A549 treated with CORT108297 at 1 μM for 4 hours (cell line): ENCODE results near the gene OR52E5. TPM values are rescaled to one million over a fixed set of nuclear protein-coding genes. Genes with fewer than 3 reads are reported as not detected.

Experiments
- total RNA-seq: library from RNA; stranded (reverse); fragments of 200-300 nt; extraction: Qiagen RNA extraction; gene quantifications from 5 replicates; pipeline ENCODE4 v1.2.3, GENCODE V29; 2022

Gene OR52E5
- not detected in 5 replicates for total RNA-seq

GRCh38 chr11:5892908-5893307 lies at the start of gene OR52E5:
TSS of gene OR52E5 (plus strand) at chr11:5893208. CDS start at chr11:5900777, 7,569 bp downstream.

GRCh38 chr11:5857590-5857989 lies 35.4 kb upstream of the OR52E5 start, which contains the start of gene OR52E8:
TSS of gene OR52E8 (minus strand) at chr11:5857690. CDS start at chr11:5857690, 0 bp downstream.

GRCh38 chr11:5880329-5880728 lies 12.7 kb upstream of the OR52E5 start, which contains the start of gene OR52E4:
TSS of gene OR52E4 (plus strand) at chr11:5880629. CDS start at chr11:5884293, 3,664 bp downstream.

GRCh38 chr11:5941951-5942350 lies 48.9 kb downstream of the OR52E5 start, which contains the start of gene OR56A3:
TSS of gene OR56A3 (plus strand) at chr11:5942251. CDS start at chr11:5947347, 5,096 bp downstream.

Other genes with a start within 250 kb of the OR52E5 start
- gene TRIM5, start 208.1 kb upstream of the OR52E5 start, total RNA-seq, result 10.9 to 13.7 TPM (median 12.0 TPM) in 5 replicates
- 0.44 to 1.0 TPM (median 0.81 TPM) in 5 replicates for gene TRIM22, start 203.4 kb upstream of the OR52E5 start, total RNA-seq
- not detected in 5 replicates for gene OR56B1, start 156.8 kb upstream of the OR52E5 start, total RNA-seq
- not detected in 5 replicates for gene OR52N4, start 139.0 kb upstream of the OR52E5 start, total RNA-seq
- not detected in 5 replicates for gene OR52N5, start 109.9 kb upstream of the OR52E5 start, total RNA-seq
- gene OR52N1, start 101.9 kb upstream of the OR52E5 start, total RNA-seq, result not detected in 5 replicates
- gene OR52N2, start 84.3 kb upstream of the OR52E5 start, total RNA-seq, result not detected in 5 replicates
- gene OR52E6, start 51.3 kb upstream of the OR52E5 start, total RNA-seq, result not detected in 5 replicates
- gene OR52E8, start 35.5 kb upstream of the OR52E5 start, total RNA-seq, result not detected in 5 replicates
- not detected in 5 replicates for gene OR52E4, start 12.6 kb upstream of the OR52E5 start, total RNA-seq
- not detected in 5 replicates for gene OR56A3, start 49.0 kb downstream of the OR52E5 start, total RNA-seq
- gene OR56A5, start 75.3 kb downstream of the OR52E5 start, total RNA-seq, result not detected in 5 replicates
- not detected in 5 replicates for gene OR52L1, start 93.8 kb downstream of the OR52E5 start, total RNA-seq
- gene OR56A4, start 113.7 kb downstream of the OR52E5 start, total RNA-seq, result not detected in 5 replicates
- gene OR56A1, start 137.6 kb downstream of the OR52E5 start, total RNA-seq, result not detected in 5 replicates
- gene OR56B4, start 214.5 kb downstream of the OR52E5 start, total RNA-seq, result not detected in 5 replicates